GM18498 (cell line): ENCODE measurements around the gene MYO1F.
"Not testable (repeated sequence)": the region's sequence is repeated elsewhere in the genome, so short reads cannot be mapped to it uniquely, and the experiment has no call there.

Source experiments
- ATAC-seq: cut with Tn5 transposase; IDR thresholded peaks from one replicate; pipeline ENCODE4 v1.9.1; 2021; ENCODE audit warnings: mild to moderate bottlenecking, moderate library complexity; ENCODE audit not compliant: unreplicated experiment

Gene MYO1F

DNA sequence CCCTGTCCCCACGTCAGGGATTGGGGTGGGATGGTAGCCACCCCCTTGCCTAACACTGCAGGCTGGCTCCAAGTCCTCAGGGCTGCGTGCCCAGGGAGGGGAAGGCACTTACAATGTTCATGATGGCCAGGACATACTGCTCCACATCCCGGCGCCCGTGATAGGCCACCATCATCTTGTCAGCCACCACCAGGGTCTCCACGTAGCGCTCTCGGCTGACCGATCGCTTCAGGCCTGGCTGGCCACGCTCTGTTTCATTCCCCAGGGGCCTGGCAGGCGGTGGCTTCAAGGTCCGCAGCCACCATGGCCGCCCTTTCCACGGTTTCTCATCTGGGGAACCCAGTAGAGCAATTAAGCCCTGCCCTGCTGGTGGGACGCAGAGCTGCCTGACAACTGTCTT is 23.6 kb upstream of the MYO1F start:
- no peak for ATAC-seq

DNA sequence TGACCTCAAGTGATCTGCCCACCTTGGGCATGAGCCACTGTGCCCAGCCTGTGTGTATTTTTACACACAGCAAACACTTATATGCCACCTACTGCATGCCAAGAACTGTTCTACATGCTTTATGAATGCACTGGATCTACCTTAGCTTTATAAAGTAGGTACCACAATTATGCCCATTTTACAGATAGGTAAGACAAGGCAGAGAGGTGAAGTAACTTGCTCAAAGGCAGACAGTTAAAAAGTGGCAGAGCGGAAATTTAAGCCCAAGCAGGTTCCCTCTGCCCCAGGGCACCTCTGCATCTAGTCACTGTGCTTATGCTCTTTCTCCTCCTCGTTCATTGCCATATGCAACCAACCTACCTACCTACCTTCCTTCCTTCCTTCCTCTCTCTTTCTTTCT is 22.8 kb upstream of the MYO1F start:
- ATAC-seq = no peak

DNA sequence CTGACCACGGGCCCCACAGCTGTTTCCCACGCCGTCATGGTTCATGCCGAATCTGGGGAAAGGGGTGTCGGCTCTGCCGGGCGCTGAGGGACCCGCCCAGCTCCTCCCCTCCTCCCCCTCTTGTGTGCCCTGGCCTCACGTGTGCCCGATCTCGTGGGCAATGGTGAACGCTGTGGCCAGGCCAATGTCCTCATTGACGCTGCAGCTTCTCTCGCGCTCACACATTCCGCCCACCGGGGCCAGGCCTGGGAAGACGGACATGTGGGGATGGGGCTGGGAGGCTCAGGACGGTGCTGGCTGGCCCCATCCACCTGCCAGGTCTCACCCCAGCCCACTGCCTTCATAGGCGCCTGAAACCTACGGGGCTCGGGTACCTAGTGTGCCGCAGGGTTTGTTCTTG is 18.9 kb upstream of the MYO1F start:
- ATAC-seq = no peak

DNA sequence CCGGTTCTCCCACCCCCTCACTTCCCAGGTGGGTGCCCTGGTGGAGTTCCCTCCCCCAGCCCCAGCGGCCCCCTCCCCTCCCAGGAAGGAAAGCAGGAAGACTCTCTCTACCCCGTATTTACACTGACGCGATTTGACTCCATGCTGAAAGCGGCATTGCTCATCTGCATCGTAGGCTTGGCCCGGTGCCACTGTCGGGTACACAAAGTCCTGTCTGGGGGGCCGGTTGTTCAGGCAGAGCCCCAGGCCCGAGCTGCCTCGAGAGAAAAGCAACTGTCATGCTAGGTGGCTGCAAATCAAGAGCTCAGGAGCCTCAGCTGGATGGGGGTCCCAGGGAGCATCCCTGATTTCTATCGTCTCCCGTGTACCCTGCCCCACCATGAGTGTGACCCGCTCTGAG is 18.4 kb upstream of the MYO1F start:
- no peak for ATAC-seq

DNA sequence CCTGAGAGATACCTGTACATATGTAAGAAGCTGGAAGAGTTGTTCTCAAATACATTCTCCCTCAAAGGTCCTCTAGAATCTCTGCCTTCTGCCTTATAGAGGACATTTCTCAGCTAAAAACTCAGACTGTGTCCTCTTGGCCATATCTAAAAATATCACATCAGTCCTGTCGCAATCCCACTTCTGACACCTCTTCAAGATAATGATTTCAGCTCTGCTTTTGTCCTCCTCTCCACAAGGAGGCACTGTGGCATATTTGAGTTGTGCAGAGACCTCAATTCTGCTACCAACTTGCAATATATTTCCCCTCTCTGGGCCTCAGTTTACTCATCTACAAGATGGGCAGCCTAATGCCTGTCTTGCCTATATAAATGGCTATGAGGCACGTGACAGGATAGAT is 16.7 kb upstream of the MYO1F start:
- no peak for ATAC-seq

DNA sequence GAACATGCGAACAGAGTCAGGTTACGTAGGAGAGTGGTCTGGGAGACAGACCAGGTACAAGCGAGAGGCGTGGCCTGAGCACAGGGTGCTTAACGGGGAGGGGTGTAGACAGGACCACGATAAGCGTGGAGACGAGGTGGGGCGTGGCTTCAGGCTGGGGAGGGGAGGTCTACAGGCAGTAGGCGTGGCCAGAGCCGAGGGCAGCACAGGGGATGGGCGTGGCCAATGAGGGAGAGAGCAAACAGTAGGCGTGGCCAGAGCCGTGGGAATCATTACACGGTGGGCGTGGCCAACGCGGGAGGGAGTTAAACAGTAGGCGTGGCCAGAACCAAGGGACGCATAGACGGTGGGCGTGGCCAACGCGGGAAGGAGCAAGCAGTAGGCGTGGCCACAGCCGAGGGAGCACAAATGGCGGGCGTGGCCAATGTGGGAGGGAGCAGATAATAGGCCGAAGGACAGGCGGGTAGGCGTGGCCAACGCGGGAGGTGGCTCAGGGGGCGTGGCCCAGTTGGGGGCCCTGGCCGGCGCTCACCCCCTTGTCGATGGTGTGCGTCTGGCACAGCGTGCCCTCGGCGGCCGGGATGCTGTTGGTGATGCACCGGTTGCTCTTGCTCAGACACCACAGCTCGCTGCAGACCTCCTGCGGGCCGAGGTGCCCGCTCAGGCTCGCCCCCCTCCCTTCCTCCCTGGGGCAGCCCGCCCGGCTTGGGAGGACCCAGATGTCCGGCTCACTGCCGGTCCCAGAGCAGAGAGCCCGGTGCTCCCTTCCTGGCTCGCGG is 15.2 kb upstream of the MYO1F start:
- ATAC-seq = no peak

DNA sequence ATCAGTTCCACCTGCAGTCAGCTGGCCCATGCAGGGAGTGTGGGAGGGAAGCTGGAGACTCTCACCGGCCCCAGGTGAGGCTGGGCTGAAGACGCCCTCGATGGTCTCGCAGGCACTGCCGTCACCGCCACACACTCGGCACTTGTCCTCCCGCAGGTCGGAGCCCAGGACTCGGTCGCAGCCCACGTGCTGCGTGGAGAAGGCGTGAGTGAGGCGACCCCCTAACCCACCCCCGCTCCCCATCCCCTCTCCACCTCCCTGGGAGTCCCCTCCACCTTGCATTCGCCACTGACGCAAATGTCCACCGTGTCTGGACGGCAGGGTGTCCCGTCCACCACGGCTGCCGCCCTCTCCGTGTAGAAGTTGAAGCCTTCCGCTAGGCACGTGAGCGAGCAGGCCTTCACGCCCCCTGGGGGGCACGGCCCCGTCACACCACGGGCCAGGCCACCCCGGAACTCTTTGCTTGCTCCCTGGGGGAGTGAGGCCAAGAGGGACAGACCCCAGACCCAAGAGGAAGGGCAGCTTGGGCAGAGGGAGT is 12.0 kb upstream of the MYO1F start:
- ATAC-seq = no peak

DNA sequence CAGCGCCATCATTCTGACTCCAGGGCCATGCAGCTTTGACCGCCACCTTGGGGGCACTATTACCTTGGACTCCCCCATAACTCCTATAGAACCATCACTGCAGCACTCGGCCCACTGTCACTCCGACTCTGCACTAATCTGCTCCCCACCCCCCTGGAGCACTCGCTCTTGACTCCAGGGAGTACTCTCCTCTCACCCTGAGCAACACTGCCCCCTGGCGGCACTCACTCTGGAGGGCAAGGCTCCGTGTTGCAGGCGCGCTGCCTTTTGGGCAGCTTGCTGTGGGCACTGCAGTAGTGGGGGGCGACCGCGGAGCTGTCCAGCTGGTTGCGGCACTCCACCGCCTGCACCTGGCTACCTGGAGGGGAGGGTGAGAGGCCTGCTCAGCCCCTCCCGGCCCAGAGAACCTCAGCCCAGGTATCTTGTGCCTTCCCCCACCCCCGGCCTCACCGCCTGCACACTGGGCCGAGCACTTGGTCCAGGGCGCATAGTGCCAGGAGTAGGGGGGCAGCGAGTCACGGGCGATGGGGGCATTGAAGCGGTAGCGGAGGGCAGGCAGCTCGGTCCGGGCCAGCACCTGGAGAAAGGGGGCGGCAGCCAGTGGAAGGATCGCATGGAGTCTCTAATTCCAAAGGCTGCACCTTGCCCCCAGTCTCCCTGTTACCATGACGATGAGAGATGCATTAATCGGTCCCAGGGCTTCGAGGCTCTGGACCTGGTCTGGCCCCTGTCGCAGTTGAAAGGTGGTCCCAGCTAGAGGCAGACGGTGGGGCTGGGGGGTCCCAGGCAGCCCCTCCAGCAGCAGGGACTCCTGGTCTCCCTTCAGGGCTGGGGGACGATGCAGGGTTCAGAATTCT is 8.9 kb upstream of the MYO1F start:
- ATAC-seq = no peak

DNA sequence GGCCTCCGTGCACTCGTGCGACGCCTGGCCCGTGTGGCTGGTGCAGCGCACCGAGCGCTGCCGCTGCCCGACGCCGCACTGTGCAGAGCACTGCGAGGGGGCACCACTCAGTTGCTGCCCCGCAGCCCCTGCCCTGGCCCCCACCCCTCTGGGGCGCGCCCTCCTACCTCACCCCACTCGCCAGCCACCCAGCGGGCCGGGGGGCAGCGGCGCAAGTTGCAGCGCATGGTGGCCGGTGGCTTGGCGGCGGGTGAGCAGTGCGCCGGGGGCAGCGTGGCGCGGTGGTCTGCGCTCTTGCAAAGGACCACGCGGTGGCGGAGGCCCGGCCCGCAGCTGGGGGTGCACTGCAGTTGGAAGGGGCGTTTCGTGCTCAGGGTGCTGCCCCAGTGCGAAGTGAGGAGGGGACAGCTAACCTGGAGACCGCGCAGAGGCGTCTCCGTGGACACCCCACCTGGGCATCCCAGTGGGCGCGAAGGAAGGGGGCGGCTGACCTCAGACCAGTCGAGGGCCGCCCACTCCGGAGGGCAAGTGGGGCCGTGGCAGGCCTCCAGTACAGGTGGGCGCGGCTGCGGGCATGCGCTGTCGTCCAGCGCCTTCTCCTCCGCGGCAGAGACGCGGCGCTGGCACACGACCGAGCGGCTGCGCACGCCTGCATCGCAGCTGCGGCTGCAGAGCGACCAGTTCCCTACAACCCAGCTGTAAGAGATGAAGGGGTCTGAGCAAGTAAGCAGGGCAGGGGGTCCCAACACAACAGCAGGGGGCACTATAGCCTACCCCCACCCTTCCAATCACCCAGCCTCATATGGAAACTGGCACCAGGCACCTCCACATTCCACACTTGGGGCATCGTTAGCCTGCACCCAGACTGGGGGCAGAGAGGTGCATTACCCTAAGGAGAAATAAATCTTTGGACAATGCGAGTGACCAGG is 8.0 kb upstream of the MYO1F start:
- no peak for ATAC-seq

DNA sequence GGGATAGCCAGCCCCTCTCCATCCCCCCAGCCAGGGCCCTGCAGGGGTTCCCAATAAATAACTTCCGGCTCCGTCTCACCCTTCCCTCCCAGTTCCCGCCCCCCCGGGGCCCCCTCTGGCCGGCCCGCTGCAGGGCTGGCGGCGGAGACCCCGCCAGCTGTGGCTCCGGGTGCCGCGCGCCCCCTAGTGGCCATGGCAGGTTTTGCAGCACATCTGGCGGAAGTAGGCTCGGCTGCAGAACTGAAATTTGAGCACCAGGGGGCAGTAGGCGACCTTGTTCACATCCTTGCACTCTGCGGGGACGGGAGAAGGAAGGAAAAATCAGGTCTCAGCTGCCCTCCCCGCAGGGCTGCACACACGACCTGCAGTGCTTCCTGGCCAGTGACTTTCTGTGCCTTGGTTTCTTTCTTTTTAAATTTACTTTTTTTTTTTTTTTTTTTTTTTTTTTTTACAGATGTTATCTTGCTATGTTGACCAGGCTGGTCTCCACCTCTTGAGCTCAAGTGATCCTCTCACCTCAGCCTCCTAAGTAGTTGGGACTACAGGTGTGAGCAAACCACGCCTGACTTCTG is 3.6 kb upstream of the MYO1F start:
- peak; percentile 54 for ATAC-seq

DNA sequence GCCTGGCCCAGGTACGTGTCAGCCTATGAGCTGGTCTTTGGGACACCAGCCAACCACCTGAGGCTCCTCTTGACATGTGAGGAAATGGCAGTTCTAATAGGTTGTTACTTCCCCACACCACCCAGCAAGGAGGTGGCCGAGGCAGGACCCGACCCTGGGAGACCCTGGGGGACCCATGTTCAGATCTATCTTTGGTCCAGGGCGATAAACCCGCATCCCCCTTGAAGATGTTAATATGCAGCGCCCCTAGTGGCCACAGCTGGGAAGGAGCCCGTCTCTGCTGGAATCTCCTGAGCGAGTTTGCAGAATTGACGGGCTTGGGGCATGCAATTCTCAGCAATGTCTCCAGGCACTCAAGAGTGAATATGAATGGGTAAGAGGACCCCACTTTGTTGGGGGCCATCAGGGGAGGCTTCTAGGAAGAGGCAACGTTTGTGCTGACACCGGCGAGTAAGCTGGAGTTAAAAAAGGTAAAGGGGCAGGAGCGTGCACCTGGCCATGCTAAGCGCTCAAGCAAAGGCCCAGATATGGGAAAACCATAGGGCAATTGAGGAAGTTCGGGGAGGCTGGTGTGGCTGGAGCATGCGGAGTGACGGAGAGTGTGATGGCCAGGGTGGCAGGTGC is 1.5 kb upstream of the MYO1F start:
- ATAC-seq = no peak

DNA sequence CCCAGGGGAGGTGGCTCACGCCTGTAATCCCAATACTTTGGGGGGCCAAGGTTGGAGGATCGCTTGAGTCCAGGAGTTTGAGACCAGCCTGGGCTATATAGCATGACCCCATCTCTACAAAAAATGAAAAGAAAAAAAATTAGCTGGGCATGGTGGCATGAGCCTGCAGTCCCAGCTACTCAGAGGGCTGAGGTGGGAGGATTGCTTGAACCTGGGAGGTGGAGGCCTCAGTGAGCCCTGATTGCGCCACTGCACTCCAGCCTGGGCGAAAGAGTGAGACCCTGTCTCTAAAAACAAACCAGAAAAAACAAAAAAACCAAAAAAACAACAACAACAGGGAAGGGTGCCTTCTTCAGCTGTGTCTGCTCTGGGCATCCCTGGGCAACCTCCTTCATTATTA is 499 bp upstream of the MYO1F start:
- ATAC-seq = no peak

DNA sequence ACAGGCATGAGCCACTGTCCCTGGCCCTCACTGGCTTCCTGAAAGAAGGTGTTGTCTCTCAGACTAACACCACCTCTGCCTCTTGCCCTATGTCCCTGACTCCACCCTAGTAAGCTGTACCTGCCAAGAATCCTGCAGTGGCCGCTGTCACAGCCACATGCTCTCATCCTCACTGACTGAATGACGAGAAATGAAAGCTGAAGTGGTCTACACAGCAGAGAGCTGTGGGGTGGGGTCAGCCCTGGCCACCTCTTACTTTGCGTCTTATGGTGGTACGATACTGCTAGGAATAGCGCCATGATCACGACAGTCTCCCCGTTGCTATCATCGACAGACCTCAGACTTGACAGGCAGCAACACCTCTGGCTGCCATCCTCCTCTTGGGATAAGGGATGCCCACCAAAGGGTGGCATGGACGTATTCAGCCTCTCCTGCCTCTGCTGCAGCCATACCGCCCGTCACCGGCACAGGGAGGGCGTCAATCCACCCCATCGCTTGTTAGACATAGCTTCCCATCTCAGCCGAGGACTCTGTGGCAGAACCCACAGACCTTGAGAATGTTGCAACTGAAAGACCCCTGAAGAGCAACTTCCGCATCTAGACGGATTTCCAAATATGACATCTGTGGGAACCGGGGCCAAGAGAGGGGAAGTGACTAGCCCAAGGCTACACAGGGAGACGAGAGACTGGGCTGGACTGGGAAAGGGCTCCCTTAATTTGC is 809 bp downstream of the MYO1F start:
- ATAC-seq = no peak

DNA sequence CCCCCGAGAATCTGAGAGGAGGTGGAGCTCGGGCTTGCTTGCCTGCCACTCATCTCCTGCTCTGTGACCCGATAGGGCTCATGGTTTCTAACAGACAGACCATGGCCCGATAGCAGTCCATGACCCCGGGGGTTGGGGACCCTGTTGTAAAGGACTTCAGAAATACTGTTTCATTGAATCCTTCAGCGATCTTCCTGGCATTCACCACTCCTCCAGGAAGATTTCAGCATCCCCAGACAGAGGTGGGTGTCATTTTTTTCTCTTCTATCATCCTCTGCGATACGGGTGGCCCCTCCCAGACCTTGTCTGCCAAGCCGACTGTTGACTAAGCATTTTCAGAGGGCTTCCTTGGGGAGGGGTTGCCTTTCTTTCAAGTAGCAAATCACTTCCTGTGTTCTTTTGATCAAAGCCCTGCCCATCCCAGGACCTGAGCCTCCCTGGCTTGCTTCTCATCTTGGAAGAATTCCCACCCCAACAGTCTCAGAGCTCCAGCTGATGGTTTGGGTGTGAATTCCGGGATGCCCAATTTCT is 1.7 kb downstream of the MYO1F start:
- no peak for ATAC-seq

DNA sequence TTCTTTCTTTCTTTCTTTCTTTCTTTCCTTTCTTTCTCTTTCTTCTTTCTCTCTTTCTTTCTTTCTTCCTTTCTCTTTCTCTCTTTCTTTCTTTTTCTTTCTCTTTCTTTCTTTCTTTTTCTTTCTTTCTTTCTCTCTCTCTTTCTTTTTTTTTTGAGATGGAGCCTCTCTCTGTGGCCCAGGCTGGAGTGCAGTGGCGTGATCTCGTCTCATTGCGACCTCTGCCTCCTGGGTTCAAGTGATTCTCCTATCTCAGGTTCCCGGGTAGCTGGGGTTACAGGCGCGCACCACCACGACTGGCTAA is 2.7 kb downstream of the MYO1F start:
- not testable (repeated sequence) for ATAC-seq

DNA sequence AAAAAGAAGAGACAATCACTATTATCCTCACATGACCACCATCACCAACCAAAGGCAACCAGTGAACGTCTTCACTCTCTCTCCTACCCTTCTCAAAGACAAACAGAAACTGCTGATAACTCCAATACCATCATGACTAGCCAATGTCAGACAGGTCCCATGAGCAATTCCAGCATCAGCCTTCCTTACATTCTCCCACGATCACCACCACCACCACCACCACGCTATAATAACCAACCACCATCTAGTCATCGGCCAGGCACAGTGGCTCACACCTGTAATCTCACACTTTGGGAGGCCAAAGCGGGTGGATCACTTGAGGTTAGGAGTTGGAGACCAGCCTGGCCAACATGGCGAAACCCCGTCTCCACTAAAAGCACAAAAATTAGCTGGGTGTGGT is 3.9 kb downstream of the MYO1F start:
- ATAC-seq = no peak

DNA sequence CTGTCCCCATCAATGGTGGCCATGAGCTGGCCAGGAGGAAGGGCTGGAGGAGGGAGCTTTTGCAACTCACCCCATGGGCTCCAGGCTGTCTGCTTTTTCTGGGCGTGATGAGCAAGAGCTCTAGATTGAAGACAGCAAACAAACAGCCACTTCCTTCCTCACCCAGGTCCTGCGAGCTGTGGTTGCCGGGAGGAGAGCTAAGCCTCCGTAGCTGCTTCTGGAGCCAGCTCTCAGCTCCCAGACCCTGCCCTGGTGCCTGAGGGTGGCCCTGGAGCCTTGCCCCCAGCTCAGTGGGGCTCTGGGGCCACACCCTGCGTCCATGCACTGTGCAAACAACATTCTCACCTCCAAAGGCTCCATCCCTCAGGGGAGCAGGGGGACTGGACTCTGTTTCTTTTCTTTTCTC is 6.2 kb downstream of the MYO1F start:
- ATAC-seq = no peak

DNA sequence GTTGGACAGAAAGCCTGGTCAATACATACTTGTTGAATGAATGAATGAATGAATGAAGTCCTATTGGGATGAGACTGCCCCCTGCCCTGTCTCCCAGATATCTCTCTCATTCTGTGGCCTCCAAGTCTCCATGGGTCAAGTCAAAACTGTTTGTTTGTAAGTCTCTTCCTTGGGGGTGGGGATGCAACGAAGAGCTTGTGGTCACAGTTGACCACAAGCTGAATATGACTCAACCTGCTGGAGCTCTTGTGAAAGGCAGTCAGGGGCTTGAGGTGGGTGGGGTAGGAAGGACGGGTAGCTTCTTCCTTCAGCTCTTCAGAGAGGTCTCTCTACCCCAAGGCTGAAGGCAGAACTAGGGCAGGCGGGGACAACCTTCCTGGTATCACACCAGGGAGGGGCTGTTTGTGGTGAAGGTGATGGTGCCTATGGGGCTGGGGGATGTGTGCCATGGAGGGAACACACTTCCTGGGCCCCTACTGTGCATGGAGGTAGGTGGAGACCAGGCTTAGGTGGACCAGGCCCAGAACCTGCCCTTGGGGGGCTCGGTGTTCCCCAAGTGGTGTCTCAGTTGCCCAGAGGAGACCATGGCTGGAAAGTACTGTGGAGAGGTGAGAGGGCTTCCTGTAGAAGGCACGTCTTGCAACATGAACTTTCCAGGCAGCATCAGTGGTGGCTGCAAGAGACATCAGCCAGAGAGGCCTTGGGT is 8.0 kb downstream of the MYO1F start:
- ATAC-seq = peak; percentile 74
